WTC11 (cell line): ENCODE results near the gene COMMD8. TPM values are rescaled to one million over a fixed set of nuclear protein-coding genes. Genes with fewer than 3 reads are reported as not detected.

Experiments used
- ATAC-seq: fragments of 200-7000 bp; cut with Tn5 transposase; 2 replicates; pipeline ENCODE4 v1.10.0; 2021; ENCODE audit warnings: mild to moderate bottlenecking, moderate library complexity
- CTCF ChIA-PET: fragments of 300-600 bp; sonication (Branson Sonifier 250); formaldehyde crosslinking; loops from one replicate; lab custom pipeline; 2021; ENCODE audit warnings: antibody characterized with exemption; lab: Charles Lee
- POLR2A ChIA-PET: fragments of 350-600 bp; sonication (Branson Sonifier 250); formaldehyde crosslinking; loops from one replicate; lab custom pipeline; 2021; ENCODE audit warnings: antibody characterized with exemption; lab: Charles Lee
- DNase-seq: peaks from one replicate; pipeline ENCODE4 v3.0.0; 2021; ENCODE audit warnings: low spot score
- H3K27ac Mint-ChIP-seq: 2 replicates; pipeline ENCODE4 v1.8.0; 2021; ENCODE audit warnings: mixed read lengths
- H3K27me3 Mint-ChIP-seq: 2 replicates; pipeline ENCODE4 v1.8.0; 2021; ENCODE audit warnings: low read depth, mild to moderate bottlenecking, moderate library complexity, mixed read lengths
- H3K36me3 Mint-ChIP-seq: 2 replicates; pipeline ENCODE4 v1.8.0; 2021; ENCODE audit warnings: mixed read lengths
- H3K4me1 Mint-ChIP-seq: 2 replicates; pipeline ENCODE4 v1.8.0; 2022; ENCODE audit warnings: mixed read lengths
- H3K4me3 Mint-ChIP-seq: 2 replicates; pipeline ENCODE4 v1.8.0; 2021; ENCODE audit warnings: mild to moderate bottlenecking, moderate library complexity, mixed read lengths
- H3K9me3 Mint-ChIP-seq: 2 replicates; pipeline ENCODE4 v1.8.0; 2021; ENCODE audit warnings: mixed read lengths
- CBFB ChIP-seq: sonication (generic); formaldehyde crosslinking; IDR thresholded peaks from 2 replicates; pipeline ENCODE4 v1.8.1; 2022; ENCODE audit warnings: mild to moderate bottlenecking, low read depth, missing genetic modification reagents
- E2F5 ChIP-seq: sonication (generic); formaldehyde crosslinking; IDR thresholded peaks from 2 replicates; pipeline ENCODE4 v1.8.1; 2022; ENCODE audit warnings: mild to moderate bottlenecking, moderate library complexity, missing genetic modification reagents
- FOXP4 ChIP-seq: sonication (generic); formaldehyde crosslinking; IDR thresholded peaks from 2 replicates; pipeline ENCODE4 v1.8.0; 2022; ENCODE audit warnings: mild to moderate bottlenecking, missing genetic modification reagents
- GABPB1 ChIP-seq: sonication (generic); formaldehyde crosslinking; IDR thresholded peaks from 2 replicates; pipeline ENCODE4 v1.8.1; 2023; ENCODE audit warnings: mild to moderate bottlenecking, missing genetic modification reagents
- MXD4 ChIP-seq: fragments of 250-450 bp; sonication (Bioruptor Pico); IDR thresholded peaks from 2 replicates; pipeline ENCODE4 v1.8.0; 2021; ENCODE audit warnings: mild to moderate bottlenecking, moderate library complexity, borderline replicate concordance
- NFATC4 ChIP-seq: fragments of 250-450 bp; sonication (Bioruptor Pico); IDR thresholded peaks from 2 replicates; pipeline ENCODE4 v1.9.0; 2021; ENCODE audit warnings: mild to moderate bottlenecking
- RELA ChIP-seq: sonication (generic); formaldehyde crosslinking; IDR thresholded peaks from 2 replicates; pipeline ENCODE4 v1.8.1; 2022; ENCODE audit warnings: missing genetic modification reagents, mild to moderate bottlenecking, borderline replicate concordance
- SMAD3 ChIP-seq: sonication (generic); formaldehyde crosslinking; IDR thresholded peaks from 2 replicates; pipeline ENCODE4 v1.8.0; 2022; ENCODE audit warnings: missing genetic modification reagents, mild to moderate bottlenecking, borderline replicate concordance
- SOX15 ChIP-seq: fragments of 250-450 bp; sonication (Bioruptor Pico); IDR thresholded peaks from 2 replicates; pipeline ENCODE4 v1.9.0; 2021; ENCODE audit warnings: mild to moderate bottlenecking
- ZBTB43 ChIP-seq: sonication (generic); formaldehyde crosslinking; IDR thresholded peaks from 2 replicates; pipeline ENCODE4 v1.8.1; 2023; ENCODE audit warnings: mild to moderate bottlenecking, missing genetic modification reagents
- ZNF396 ChIP-seq: fragments of 250-450 bp; sonication (Bioruptor Pico); IDR thresholded peaks from 2 replicates; pipeline ENCODE4 v1.8.0; 2021; ENCODE audit warnings: mild to moderate bottlenecking, moderate library complexity, borderline replicate concordance
- total RNA-seq: library from RNA; stranded (reverse); gene quantifications from 3 replicates; pipeline ENCODE4 v1.2.3, GENCODE V29; 2021
- TF ChIP-seq, protein P1 (sequence below): sonication (generic); formaldehyde crosslinking; IDR thresholded peaks from 2 replicates; pipeline ENCODE4 v1.8.0; 2023; ENCODE audit warnings: missing genetic modification reagents
- TF ChIP-seq, protein P2 (sequence below): fragments of 250-450 bp; sonication (Bioruptor Pico); IDR thresholded peaks from 2 replicates; pipeline ENCODE4 v1.8.0; 2021; ENCODE audit warnings: mild to moderate bottlenecking
- TF ChIP-seq, protein P3 (sequence below): sonication (generic); formaldehyde crosslinking; IDR thresholded peaks from 2 replicates; pipeline ENCODE4 v1.8.0; 2022; ENCODE audit warnings: missing genetic modification reagents
- TF ChIP-seq, protein P4 (sequence below): sonication (generic); formaldehyde crosslinking; IDR thresholded peaks from 2 replicates; pipeline ENCODE4 v1.8.0; 2023; ENCODE audit warnings: mild to moderate bottlenecking, missing genetic modification reagents
- TF ChIP-seq, protein P5 (sequence below): sonication (generic); formaldehyde crosslinking; IDR thresholded peaks from 2 replicates; pipeline ENCODE4 v1.8.0; 2022; ENCODE audit warnings: mild to moderate bottlenecking, missing genetic modification reagents

COMMD8 gene
- total RNA-seq, 1 experiment from 2014 or later, result 8.1 TPM

- TF ChIP-seq MXD4 (CRISPR knock-in tag) (no peak), CBFB (CRISPR knock-in tag) (no peak), E2F5 (CRISPR knock-in tag) (no peak), ZBTB43 (CRISPR knock-in tag) (no peak), NFATC4 (no peak), RELA (no peak), SMAD3 (CRISPR knock-in tag) (no peak), FOXP4 (CRISPR knock-in tag) (no peak), ZNF396 (no peak), GABPB1 (CRISPR knock-in tag) (no peak), SOX15 (no peak)
- TF ChIP-seq, protein P1, sequence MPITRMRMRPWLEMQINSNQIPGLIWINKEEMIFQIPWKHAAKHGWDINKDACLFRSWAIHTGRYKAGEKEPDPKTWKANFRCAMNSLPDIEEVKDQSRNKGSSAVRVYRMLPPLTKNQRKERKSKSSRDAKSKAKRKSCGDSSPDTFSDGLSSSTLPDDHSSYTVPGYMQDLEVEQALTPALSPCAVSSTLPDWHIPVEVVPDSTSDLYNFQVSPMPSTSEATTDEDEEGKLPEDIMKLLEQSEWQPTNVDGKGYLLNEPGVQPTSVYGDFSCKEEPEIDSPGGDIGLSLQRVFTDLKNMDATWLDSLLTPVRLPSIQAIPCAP (CRISPR knock-in tag), result no peak
- TF ChIP-seq, protein P2, sequence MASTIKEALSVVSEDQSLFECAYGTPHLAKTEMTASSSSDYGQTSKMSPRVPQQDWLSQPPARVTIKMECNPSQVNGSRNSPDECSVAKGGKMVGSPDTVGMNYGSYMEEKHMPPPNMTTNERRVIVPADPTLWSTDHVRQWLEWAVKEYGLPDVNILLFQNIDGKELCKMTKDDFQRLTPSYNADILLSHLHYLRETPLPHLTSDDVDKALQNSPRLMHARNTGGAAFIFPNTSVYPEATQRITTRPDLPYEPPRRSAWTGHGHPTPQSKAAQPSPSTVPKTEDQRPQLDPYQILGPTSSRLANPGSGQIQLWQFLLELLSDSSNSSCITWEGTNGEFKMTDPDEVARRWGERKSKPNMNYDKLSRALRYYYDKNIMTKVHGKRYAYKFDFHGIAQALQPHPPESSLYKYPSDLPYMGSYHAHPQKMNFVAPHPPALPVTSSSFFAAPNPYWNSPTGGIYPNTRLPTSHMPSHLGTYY (CRISPR knock-in tag), result no peak
- TF ChIP-seq, protein P3, sequence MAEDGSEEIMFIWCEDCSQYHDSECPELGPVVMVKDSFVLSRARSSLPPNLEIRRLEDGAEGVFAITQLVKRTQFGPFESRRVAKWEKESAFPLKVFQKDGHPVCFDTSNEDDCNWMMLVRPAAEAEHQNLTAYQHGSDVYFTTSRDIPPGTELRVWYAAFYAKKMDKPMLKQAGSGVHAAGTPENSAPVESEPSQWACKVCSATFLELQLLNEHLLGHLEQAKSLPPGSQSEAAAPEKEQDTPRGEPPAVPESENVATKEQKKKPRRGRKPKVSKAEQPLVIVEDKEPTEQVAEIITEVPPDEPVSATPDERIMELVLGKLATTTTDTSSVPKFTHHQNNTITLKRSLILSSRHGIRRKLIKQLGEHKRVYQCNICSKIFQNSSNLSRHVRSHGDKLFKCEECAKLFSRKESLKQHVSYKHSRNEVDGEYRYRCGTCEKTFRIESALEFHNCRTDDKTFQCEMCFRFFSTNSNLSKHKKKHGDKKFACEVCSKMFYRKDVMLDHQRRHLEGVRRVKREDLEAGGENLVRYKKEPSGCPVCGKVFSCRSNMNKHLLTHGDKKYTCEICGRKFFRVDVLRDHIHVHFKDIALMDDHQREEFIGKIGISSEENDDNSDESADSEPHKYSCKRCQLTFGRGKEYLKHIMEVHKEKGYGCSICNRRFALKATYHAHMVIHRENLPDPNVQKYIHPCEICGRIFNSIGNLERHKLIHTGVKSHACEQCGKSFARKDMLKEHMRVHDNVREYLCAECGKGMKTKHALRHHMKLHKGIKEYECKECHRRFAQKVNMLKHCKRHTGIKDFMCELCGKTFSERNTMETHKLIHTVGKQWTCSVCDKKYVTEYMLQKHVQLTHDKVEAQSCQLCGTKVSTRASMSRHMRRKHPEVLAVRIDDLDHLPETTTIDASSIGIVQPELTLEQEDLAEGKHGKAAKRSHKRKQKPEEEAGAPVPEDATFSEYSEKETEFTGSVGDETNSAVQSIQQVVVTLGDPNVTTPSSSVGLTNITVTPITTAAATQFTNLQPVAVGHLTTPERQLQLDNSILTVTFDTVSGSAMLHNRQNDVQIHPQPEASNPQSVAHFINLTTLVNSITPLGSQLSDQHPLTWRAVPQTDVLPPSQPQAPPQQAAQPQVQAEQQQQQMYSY (CRISPR knock-in tag), result no peak
- TF ChIP-seq, protein P4, sequence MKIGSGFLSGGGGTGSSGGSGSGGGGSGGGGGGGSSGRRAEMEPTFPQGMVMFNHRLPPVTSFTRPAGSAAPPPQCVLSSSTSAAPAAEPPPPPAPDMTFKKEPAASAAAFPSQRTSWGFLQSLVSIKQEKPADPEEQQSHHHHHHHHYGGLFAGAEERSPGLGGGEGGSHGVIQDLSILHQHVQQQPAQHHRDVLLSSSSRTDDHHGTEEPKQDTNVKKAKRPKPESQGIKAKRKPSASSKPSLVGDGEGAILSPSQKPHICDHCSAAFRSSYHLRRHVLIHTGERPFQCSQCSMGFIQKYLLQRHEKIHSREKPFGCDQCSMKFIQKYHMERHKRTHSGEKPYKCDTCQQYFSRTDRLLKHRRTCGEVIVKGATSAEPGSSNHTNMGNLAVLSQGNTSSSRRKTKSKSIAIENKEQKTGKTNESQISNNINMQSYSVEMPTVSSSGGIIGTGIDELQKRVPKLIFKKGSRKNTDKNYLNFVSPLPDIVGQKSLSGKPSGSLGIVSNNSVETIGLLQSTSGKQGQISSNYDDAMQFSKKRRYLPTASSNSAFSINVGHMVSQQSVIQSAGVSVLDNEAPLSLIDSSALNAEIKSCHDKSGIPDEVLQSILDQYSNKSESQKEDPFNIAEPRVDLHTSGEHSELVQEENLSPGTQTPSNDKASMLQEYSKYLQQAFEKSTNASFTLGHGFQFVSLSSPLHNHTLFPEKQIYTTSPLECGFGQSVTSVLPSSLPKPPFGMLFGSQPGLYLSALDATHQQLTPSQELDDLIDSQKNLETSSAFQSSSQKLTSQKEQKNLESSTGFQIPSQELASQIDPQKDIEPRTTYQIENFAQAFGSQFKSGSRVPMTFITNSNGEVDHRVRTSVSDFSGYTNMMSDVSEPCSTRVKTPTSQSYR (CRISPR knock-in tag), result no peak
- TF ChIP-seq, protein P5, sequence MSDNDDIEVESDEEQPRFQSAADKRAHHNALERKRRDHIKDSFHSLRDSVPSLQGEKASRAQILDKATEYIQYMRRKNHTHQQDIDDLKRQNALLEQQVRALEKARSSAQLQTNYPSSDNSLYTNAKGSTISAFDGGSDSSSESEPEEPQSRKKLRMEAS (CRISPR knock-in tag), result no peak
- no peak overlapping the region for H3K27ac Mint-ChIP-seq
- peaks cover 14% of the 10 kb centered on the region for H3K4me1 Mint-ChIP-seq
- CTCF ChIA-PET, result interaction anchor here (0.5 kb wide), 1 partner anchor 22 kb away, joined by 5 read pairs; no protein-coding TSS in a partner anchor
- 0 out of 2 replicates have a peak, but pooled peaks cover 4% of the 10 kb centered on the region for H3K9me3 Mint-ChIP-seq
- H3K27me3 Mint-ChIP-seq, result no peaks in the 10 kb centered on the region
- H3K36me3 Mint-ChIP-seq, result no peaks in the 10 kb centered on the region
- ATAC-seq, result no peak
- DNase-seq, result no peak
- POLR2A ChIA-PET, result no interaction called here
- H3K4me3 Mint-ChIP-seq, result no peak overlapping the region
Observed at GRCh38 chr4:47505666-47506065, 42.2 kb upstream of the COMMD8 start.
